Type B pancreatic cell (in vitro differentiated cells): ENCODE results near the gene HAGHL. TPM values are rescaled to one million over a fixed set of nuclear protein-coding genes. Genes with fewer than 3 reads are reported as not detected.

Source experiments
- DNase-seq: peaks from one replicate; pipeline ENCODE4 v3.0.0; 2021; ENCODE audit warnings: mixed read lengths; ENCODE audit not compliant: unreplicated experiment; ENCODE audit errors: extremely low spot score
- H3K27ac Mint-ChIP-seq: 2 replicates; pipeline ENCODE4 v1.8.0; 2021; ENCODE audit warnings: mild to moderate bottlenecking, mixed read lengths
- H3K27me3 Mint-ChIP-seq: 2 replicates; pipeline ENCODE4 v1.8.0; 2021; ENCODE audit warnings: mixed read lengths
- H3K36me3 Mint-ChIP-seq: 2 replicates; pipeline ENCODE4 v1.8.0; 2021; ENCODE audit warnings: mixed read lengths
- H3K4me1 Mint-ChIP-seq: one replicate; pipeline ENCODE4 v1.8.0; 2021; ENCODE audit warnings: mixed read lengths; ENCODE audit not compliant: unreplicated experiment
- H3K4me3 Mint-ChIP-seq: 2 replicates; pipeline ENCODE4 v1.8.0; 2021; ENCODE audit warnings: mild to moderate bottlenecking, mixed read lengths
- H3K9me3 Mint-ChIP-seq: 2 replicates; pipeline ENCODE4 v1.8.0; 2021; ENCODE audit warnings: mixed read lengths
- microRNA-seq: library from miRNA; unstranded; fragments of <30 nt; microRNA quantifications from one replicate; pipeline ENCODE4, GENCODE V29; 2020
- total RNA-seq: library from RNA; stranded (reverse); gene quantifications from 2 replicates; pipeline ENCODE4 v1.2.1, GENCODE V29; 2021; ENCODE audit warnings: low replicate concordance
- TF ChIP-seq, protein P1 (sequence below): fragments of 200-600 bp; sonication (generic); conservative IDR thresholded peaks from 2 replicates; pipeline ENCODE4 v1.5.0; 2021; ENCODE audit warnings: antibody characterized with exemption, mild to moderate bottlenecking

The HAGHL gene
- total RNA-seq, 1 donor from 2014 or later = 8.5 TPM

DNA sequence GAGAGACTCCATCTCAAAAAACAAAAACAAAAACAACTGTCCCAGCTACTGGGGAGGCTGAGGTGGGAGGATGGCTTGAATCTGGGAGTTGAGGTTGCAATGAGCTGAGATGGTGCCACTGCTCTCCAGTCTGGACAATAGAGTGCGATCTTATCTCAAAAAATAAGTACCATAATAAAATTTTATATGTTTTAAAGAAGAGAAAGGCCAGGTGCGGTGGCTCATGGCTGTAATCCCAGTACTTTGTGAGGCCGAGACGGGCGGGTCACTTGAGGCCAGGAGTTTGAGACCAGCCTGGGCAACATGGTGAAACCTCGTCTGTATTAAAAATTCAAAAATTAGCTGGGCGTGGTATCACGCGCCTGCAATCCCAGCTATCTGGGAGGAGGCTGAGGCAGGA lies 49.9 kb downstream of the HAGHL start:
- no peak for DNase-seq
- peaks cover 10% of the 10 kb centered on the region for H3K27me3 Mint-ChIP-seq
- TF ChIP-seq, protein P1, sequence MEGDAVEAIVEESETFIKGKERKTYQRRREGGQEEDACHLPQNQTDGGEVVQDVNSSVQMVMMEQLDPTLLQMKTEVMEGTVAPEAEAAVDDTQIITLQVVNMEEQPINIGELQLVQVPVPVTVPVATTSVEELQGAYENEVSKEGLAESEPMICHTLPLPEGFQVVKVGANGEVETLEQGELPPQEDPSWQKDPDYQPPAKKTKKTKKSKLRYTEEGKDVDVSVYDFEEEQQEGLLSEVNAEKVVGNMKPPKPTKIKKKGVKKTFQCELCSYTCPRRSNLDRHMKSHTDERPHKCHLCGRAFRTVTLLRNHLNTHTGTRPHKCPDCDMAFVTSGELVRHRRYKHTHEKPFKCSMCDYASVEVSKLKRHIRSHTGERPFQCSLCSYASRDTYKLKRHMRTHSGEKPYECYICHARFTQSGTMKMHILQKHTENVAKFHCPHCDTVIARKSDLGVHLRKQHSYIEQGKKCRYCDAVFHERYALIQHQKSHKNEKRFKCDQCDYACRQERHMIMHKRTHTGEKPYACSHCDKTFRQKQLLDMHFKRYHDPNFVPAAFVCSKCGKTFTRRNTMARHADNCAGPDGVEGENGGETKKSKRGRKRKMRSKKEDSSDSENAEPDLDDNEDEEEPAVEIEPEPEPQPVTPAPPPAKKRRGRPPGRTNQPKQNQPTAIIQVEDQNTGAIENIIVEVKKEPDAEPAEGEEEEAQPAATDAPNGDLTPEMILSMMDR = no peak
- H3K4me3 Mint-ChIP-seq = no peak overlapping the region
- H3K27ac Mint-ChIP-seq = no peak overlapping the region
- no peaks in the 10 kb centered on the region for H3K36me3 Mint-ChIP-seq
- no peaks in the 10 kb centered on the region for H3K9me3 Mint-ChIP-seq
- H3K4me1 Mint-ChIP-seq = peaks cover 4% of the 10 kb centered on the region

DNA sequence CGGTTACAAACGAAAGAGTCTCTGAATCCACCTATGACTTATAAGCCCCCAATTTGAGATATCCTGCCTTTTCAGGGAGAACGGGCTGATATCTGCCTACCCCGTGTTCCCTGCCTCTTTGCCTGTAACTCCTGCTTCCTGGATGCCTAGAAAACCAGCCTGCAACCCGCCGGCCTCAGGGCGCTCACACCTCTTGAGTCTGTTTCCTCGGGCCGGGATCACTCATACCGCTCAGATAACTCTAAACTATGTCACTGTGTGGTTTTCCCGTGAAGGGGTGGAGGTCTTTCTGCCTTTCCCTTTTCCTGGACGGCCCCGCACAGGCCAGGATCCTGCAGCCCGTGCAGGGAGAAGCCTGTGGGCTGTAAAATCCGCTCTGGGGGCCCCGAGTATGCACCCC lies 50.9 kb downstream of the HAGHL start:
- no peak overlapping the region for H3K4me3 Mint-ChIP-seq
- no peaks in the 10 kb centered on the region for H3K36me3 Mint-ChIP-seq
- no peak for DNase-seq
- TF ChIP-seq, protein P1 = no peak
- peaks cover 10% of the 10 kb centered on the region for H3K27me3 Mint-ChIP-seq
- H3K4me1 Mint-ChIP-seq = peaks cover 4% of the 10 kb centered on the region
- peak overlapping the region; percentile 62 for H3K27ac Mint-ChIP-seq
- H3K9me3 Mint-ChIP-seq = no peaks in the 10 kb centered on the region

DNA sequence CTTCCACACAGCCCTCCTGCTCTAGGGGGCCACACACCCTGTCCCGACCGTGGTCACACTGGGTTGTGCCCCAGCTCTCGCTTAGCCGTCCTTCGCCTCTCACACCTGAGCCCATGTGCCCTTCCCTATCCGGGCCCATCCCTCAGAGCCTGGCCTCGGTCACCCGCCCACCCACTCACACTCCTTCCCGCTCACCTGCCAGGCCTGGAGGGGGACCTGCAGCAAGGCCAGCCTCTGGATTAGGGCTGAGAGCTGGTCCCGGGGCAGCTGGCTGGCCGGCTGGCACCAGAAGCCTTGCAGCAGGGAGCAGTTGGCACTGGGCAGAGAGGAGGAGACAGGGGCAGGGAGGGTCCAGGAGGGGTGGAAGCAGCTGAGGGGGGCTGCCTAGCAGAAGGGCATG lies 51.5 kb downstream of the HAGHL start:
- TF ChIP-seq, protein P1 = no peak
- Mint-ChIP-seq H3K27ac (no peak overlapping the region), H3K4me3 (no peak overlapping the region), H3K36me3 (no peaks in the 10 kb centered on the region), H3K4me1 (peaks cover 4% of the 10 kb centered on the region), H3K27me3 (peaks cover 10% of the 10 kb centered on the region), H3K9me3 (no peaks in the 10 kb centered on the region)
- no peak for DNase-seq

DNA sequence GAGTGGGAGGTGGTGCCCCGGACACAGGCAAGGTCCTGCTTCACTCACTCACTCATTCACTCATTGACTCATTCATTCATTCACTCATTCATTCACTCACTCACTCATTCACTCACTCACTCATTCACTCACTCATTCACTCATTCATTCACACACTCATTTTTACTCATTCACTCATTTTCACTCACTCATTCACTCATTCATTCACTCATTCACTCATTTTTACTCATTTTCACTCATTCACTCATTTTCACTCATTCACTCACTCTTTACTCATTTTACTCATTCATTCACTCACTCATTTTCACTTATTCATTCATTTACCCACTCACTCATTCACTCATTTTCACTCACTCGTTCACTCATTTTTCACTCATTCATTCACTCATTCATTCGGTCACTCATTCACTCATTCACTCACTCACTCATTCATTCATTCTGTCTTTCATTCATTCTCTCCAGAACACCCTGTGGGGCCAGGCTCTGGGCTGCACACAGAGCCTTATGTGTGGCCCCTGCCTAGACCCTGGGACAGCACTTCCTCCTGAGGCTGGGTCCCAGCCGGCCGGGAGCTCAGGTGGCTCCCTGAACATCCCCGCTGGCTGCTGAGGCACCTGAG lies 52.1 kb downstream of the HAGHL start:
- DNase-seq = no peak
- Mint-ChIP-seq H3K4me1 (peaks cover 4% of the 10 kb centered on the region), H3K9me3 (no peaks in the 10 kb centered on the region), H3K27ac (no peak overlapping the region), H3K27me3 (peaks cover 10% of the 10 kb centered on the region), H3K4me3 (no peak overlapping the region), H3K36me3 (no peaks in the 10 kb centered on the region)
- TF ChIP-seq, protein P1 = no peak

Small RNAs within 50 kb of the gene (microRNA-seq; reads per million reads assigned to microRNA genes)
- gene MIR662 = not detected

Other genes with a start within 250 kb of the HAGHL start
- 50.1 and 52.3 TPM in 2 replicates for gene CAPN15, start 199.4 kb upstream of the HAGHL start, total RNA-seq
- 0.12 TPM in 2 replicates for gene PRR35, start 166.7 kb upstream of the HAGHL start, total RNA-seq
- gene NHLRC4, start 160.1 kb upstream of the HAGHL start, total RNA-seq = 0.52 and 1.4 TPM in 2 replicates
- gene PIGQ, start 157.1 kb upstream of the HAGHL start, total RNA-seq = 58.2 and 83.5 TPM in 2 replicates
- gene RAB40C, start 137.0 kb upstream of the HAGHL start, total RNA-seq = 21.4 and 26.5 TPM in 2 replicates
- gene WFIKKN1, start 96.1 kb upstream of the HAGHL start, total RNA-seq = 0.71 and 9.0 TPM in 2 replicates
- gene METTL26, start 90.8 kb upstream of the HAGHL start, total RNA-seq = 74.4 and 77.0 TPM in 2 replicates
- gene MCRIP2, start 85.3 kb upstream of the HAGHL start, total RNA-seq = 36.8 and 39.1 TPM in 2 replicates
- gene WDR90, start 77.7 kb upstream of the HAGHL start, total RNA-seq = 75.8 and 102 TPM in 2 replicates
- 146 and 163 TPM in 2 replicates for gene RHOT2, start 59.0 kb upstream of the HAGHL start, total RNA-seq
- gene RHBDL1, start 51.4 kb upstream of the HAGHL start, total RNA-seq = 2.2 and 2.7 TPM in 2 replicates
- 74.7 and 80.3 TPM in 2 replicates for gene STUB1, start 46.7 kb upstream of the HAGHL start, total RNA-seq
- gene JMJD8, start 42.8 kb upstream of the HAGHL start, total RNA-seq = 63.3 and 65.2 TPM in 2 replicates
- 18.2 and 21.0 TPM in 2 replicates for gene WDR24, start 36.7 kb upstream of the HAGHL start, total RNA-seq
- gene FBXL16, start 21.3 kb upstream of the HAGHL start, total RNA-seq = 3.9 and 4.3 TPM in 2 replicates
- 37.0 and 97.1 TPM in 2 replicates for gene METRN, start 12.0 kb upstream of the HAGHL start, total RNA-seq
- gene ANTKMT, start 6.0 kb upstream of the HAGHL start, total RNA-seq = 33.5 and 34.8 TPM in 2 replicates
- gene CCDC78, start 663 bp upstream of the HAGHL start, total RNA-seq = 1.2 and 3.9 TPM in 2 replicates
- 41.4 and 44.5 TPM in 2 replicates for gene CIAO3, start 13.9 kb downstream of the HAGHL start, total RNA-seq
- 0.77 and 0.81 TPM in 2 replicates for gene MSLN, start 33.6 kb downstream of the HAGHL start, total RNA-seq
- gene RPUSD1, start 61.3 kb downstream of the HAGHL start, total RNA-seq = 23.7 and 26.6 TPM in 2 replicates
- gene CHTF18, start 61.5 kb downstream of the HAGHL start, total RNA-seq = 53.4 and 105 TPM in 2 replicates
- not detected in 2 replicates for gene GNG13, start 73.6 kb downstream of the HAGHL start, total RNA-seq
- 20.8 and 21.4 TPM in 2 replicates for gene LMF1, start 243.9 kb downstream of the HAGHL start, total RNA-seq